Suprapubic skin (tissue), 4 donors: ENCODE measurements around the gene PTCHD4. TPM values are rescaled to one million over a fixed set of nuclear protein-coding genes. Genes with fewer than 3 reads are reported as not detected.
A peak's percentile ranks its signal among the peaks of the same experiment; 100 is the strongest.

ENCODE experiments used
- DNase-seq, 2 donors: peaks; one replicate each; pipeline ENCODE4 v3.0.0-alpha.2; 2019; ENCODE audit warnings: low spot score in 2 of 2
- H3K27ac ChIP-seq: fragments of 200-600 bp; sonication (generic); one replicate; pipeline ENCODE4 v1.5.1; 2019
- H3K27me3 ChIP-seq: fragments of 200-600 bp; sonication (generic); one replicate; pipeline ENCODE4 v1.5.1; 2019
- H3K36me3 ChIP-seq: fragments of 200-600 bp; sonication (generic); one replicate; pipeline ENCODE4 v1.5.1; 2019
- H3K4me1 ChIP-seq: fragments of 200-600 bp; sonication (generic); one replicate; pipeline ENCODE4 v1.5.1; 2019
- H3K4me3 ChIP-seq: fragments of 200-600 bp; sonication (generic); one replicate; pipeline ENCODE4 v1.5.1; 2019; ENCODE audit warnings: mild to moderate bottlenecking
- H3K9me3 ChIP-seq: fragments of 200-600 bp; sonication (generic); one replicate; pipeline ENCODE4 v1.5.1; 2019
- EP300 ChIP-seq: sonication (generic); formaldehyde crosslinking; IDR thresholded peaks from one replicate; pipeline ENCODE4 v1.6.1; 2017; ENCODE audit warnings: antibody characterized with exemption
- POLR2A ChIP-seq, 2 donors: fragments of 450-650 bp; IDR thresholded peaks; one replicate each; pipeline ENCODE4 v1.6.1; 2017; ENCODE audit warnings: antibody characterized with exemption in 2 of 2, mild to moderate bottlenecking in 2 of 2, moderate library complexity in 2 of 2
- POLR2AphosphoS5 ChIP-seq, 3 donors: sonication (generic); formaldehyde crosslinking; IDR thresholded peaks; one replicate each; pipeline ENCODE4 v1.6.1; 2017; ENCODE audit warnings: antibody characterized with exemption in 3 of 3
- WGBS: methylation state at CpG from one replicate; pipeline ENCODE4 v1.1.5; 2018; 5-methylcytosine and 5-hydroxymethylcytosine counted together
- total RNA-seq, 4 donors: library from RNA; depleted of rRNA; stranded (reverse); fragments of >200 nt; gene quantifications; one replicate each; pipeline ENCODE4 v1.1.0, GENCODE V29; 2016
- TF ChIP-seq, protein P1 (sequence below), 2 donors: fragments of 200-600 bp in 1 of 2; fragments of 450-650 bp in 1 of 2; sonication (generic) in 1 of 2; IDR thresholded peaks; one replicate each; pipeline ENCODE4 v1.5.1; 2016 to 2019; ENCODE audit warnings: antibody characterized with exemption in 2 of 2, mild to moderate bottlenecking in 1 of 2, moderate library complexity in 1 of 2

PTCHD4 gene
- total RNA-seq, 4 donors from 2014 or later, result 0.47 to 0.64 TPM; not detected in 2

DNA sequence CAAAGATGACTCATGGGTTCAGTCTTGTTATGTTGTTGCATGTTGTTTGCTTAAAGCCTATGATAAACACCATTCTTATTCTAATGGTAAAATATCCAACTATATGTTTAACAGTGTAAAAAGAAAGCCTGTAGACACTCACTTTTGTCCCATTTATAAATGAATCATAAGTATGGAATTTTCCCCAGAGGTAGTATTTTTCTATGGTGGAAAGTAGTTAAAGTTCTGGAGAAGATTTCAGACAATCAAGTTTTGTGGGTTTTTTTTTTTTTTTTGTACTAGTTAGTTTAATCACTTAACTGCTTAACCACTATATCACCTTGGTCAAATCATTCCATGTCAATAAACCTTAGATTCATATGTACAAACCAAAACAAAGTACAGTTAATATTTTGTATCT, 35.8 kb downstream of the PTCHD4 start:
- peaks cover 4% of the 10 kb centered on the region for H3K27me3 ChIP-seq
- DNase-seq, result no peak
- H3K36me3 ChIP-seq, result no peaks in the 10 kb centered on the region
- TF ChIP-seq POLR2AphosphoS5 (IDR thresholded peaks at IDR 0.05) (no peak), POLR2A (IDR thresholded peaks at IDR 0.05) (no peak), EP300 (no peak)
- TF ChIP-seq, protein P1, sequence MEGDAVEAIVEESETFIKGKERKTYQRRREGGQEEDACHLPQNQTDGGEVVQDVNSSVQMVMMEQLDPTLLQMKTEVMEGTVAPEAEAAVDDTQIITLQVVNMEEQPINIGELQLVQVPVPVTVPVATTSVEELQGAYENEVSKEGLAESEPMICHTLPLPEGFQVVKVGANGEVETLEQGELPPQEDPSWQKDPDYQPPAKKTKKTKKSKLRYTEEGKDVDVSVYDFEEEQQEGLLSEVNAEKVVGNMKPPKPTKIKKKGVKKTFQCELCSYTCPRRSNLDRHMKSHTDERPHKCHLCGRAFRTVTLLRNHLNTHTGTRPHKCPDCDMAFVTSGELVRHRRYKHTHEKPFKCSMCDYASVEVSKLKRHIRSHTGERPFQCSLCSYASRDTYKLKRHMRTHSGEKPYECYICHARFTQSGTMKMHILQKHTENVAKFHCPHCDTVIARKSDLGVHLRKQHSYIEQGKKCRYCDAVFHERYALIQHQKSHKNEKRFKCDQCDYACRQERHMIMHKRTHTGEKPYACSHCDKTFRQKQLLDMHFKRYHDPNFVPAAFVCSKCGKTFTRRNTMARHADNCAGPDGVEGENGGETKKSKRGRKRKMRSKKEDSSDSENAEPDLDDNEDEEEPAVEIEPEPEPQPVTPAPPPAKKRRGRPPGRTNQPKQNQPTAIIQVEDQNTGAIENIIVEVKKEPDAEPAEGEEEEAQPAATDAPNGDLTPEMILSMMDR (IDR thresholded peaks at IDR 0.05), result no peak
- no peaks in the 10 kb centered on the region for H3K9me3 ChIP-seq
- H3K4me3 ChIP-seq, result no peak overlapping the region
- H3K27ac ChIP-seq, result no peak overlapping the region
- no peaks in the 10 kb centered on the region for H3K4me1 ChIP-seq

DNA sequence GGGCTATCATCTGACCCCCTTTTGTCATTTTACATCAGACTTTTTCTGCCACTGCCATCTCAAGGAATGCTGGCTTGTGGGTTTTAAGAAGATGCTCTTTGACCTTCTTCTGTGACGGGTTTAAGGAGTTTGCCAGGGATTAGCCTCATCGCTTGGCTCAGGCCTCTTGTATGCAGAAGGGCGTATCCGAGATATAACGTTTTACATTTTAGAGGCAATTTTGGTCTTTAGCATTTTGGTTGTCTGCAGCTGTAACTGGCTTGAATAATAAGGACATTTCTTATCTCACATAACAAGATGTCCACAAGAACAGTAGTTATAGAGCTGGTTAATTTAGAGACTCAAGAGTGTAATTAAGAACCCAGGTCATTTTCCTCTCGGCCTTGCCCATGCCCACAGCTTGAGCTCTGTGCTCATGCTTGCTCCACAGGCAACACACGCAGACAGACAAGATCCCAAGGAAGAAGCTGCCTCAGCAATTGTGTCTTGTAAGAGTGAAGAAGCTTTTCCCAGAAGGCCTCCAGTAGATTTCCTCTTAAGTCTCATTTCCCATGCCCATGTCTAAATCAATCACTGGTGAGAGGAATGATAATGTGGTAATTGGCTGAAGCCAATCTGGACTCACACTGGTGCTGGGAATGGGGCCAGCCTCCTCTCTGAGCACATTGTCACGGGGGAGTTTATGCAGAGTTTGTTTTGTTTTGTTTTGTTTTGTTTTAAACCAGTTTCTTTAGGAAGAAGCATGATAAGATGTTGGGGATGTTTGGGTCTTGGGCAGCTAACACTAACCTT, 36.8 kb downstream of the PTCHD4 start:
- TF ChIP-seq POLR2A (IDR thresholded peaks at IDR 0.05) (no peak), EP300 (no peak), POLR2AphosphoS5 (IDR thresholded peaks at IDR 0.05) (no peak)
- TF ChIP-seq, protein P1 (IDR thresholded peaks at IDR 0.05), result no peak
- Histone ChIP-seq H3K27me3 (peaks cover 9% of the 10 kb centered on the region), H3K9me3 (no peaks in the 10 kb centered on the region), H3K4me1 (peaks cover 4% of the 10 kb centered on the region), H3K36me3 (no peaks in the 10 kb centered on the region), H3K4me3 (no peak overlapping the region), H3K27ac (no peak overlapping the region)
- DNase-seq, result no peak
- WGBS, result 82% methylated on average over 8 of the region's 8 CpGs

DNA sequence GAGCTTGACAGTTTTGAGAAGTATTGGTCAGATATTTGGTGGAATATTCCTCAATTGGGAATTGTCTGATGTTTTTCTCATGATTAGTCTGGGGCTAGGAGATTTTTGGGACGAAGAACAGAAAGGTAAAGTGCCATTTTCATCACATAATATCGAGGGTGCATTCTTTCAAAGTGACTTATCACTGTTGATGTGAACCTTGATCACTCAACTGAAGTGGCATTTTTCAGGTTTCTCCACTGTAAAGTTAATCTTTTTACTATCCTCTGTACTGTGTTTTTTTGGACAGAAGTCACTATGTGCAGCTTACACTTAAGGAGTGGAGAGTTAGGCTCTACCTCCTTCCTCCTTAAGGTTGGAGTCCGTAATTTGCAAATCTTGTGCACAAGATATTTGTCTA, 39.2 kb downstream of the PTCHD4 start:
- no peak overlapping the region for H3K4me3 ChIP-seq
- peaks cover 16% of the 10 kb centered on the region for H3K4me1 ChIP-seq
- H3K9me3 ChIP-seq, result no peaks in the 10 kb centered on the region
- no peak for DNase-seq
- 78% methylated on average over 3 of the region's 3 CpGs for WGBS
- no peak overlapping the region for H3K27ac ChIP-seq
- no peaks in the 10 kb centered on the region for H3K36me3 ChIP-seq
- TF ChIP-seq POLR2A (IDR thresholded peaks at IDR 0.05) (no peak), POLR2AphosphoS5 (IDR thresholded peaks at IDR 0.05) (no peak), EP300 (no peak)
- TF ChIP-seq, protein P1 (IDR thresholded peaks at IDR 0.05), result no peak
- H3K27me3 ChIP-seq, result peaks cover 25% of the 10 kb centered on the region

DNA sequence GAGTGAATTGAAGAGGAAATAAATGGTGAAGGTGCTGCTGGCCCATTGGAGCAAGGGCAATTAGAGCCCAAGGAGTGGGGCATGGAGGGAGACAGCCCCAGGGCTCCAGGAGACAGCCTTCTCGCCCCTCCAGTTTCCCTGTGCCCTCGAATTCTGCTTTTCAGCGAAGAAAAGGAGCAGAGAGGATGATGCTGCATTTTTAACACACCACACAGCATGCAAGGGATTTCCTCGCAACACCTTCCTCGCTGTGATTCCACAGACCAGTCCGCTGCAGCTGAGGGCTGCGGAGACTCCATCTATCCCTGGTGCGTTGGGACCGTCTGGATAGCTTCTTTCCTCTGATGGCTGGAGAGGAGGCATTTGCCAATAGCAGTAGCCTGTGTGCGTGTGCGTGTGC, 41.7 kb downstream of the PTCHD4 start:
- WGBS, result 19% methylated on average over 11 of the region's 11 CpGs
- H3K9me3 ChIP-seq, result no peaks in the 10 kb centered on the region
- TF ChIP-seq, protein P1 (IDR thresholded peaks at IDR 0.05), result no peak
- TF ChIP-seq POLR2AphosphoS5 (IDR thresholded peaks at IDR 0.05), result no peak
- TF ChIP-seq POLR2A (IDR thresholded peaks at IDR 0.05), result no peak
- TF ChIP-seq EP300, result no peak
- H3K4me1 ChIP-seq, result peaks cover 16% of the 10 kb centered on the region
- H3K36me3 ChIP-seq, result no peaks in the 10 kb centered on the region
- H3K4me3 ChIP-seq, result peak overlapping the region; percentile 42
- H3K27ac ChIP-seq, result no peak overlapping the region
- H3K27me3 ChIP-seq, result peaks cover 25% of the 10 kb centered on the region
- DNase-seq, result no peak

DNA sequence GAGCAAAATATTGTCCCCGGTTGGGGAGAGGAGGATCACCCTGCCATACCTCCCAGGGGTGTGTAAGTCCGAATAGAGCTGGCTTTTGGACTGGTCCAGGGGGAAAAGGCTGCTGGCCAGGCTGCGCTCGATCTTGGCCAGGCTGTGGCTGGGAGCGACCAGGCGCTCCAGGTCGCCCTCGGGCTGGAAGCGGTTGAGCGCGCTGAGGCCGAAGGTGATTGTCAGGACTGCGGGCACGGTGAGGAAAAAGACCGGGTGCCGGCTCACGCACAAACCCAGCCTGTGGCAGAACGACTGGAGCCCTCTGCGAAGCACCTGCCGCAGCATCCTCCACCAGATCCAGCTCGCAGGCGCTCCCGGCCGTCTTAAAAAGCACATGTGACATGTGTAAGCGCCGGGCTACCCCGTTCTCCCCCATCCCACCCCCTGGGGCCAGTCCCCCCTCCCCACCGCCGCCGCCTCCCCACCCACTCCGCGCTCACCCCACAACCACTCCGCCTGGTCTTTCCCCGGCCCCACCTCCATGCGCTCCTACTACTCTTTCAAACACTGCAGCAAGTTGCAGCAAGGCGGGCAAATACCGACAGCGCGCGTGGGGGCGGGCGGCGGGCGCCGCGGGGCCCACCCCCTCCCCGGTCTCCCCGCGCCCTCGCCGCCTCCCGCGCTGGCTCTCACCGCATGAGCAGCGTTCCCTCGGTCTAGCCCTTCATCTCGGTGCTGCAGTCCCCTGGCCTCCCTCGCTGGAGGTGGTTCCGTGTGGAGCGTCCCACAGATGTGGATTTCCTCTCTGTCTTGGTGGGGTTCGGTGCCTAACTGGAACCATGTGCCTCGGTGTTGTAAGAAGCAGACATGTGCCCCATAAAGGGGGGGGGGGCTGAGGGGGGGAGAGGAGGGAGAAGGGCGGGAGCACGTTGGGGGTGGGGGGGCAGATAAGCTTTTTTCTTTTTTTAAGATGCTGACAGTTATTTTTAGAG, 42.4 kb downstream of the PTCHD4 start:
- Histone ChIP-seq H3K9me3 (no peaks in the 10 kb centered on the region), H3K27ac (no peak overlapping the region), H3K36me3 (no peaks in the 10 kb centered on the region), H3K4me1 (peaks cover 16% of the 10 kb centered on the region), H3K4me3 (peak overlapping the region; percentile 42), H3K27me3 (peaks cover 25% of the 10 kb centered on the region)
- no peak for DNase-seq
- no peak for TF ChIP-seq POLR2A (IDR thresholded peaks at IDR 0.05)
- TF ChIP-seq, protein P1 (IDR thresholded peaks at IDR 0.05), result no peak
- TF ChIP-seq POLR2AphosphoS5 (IDR thresholded peaks at IDR 0.05), result no peak
- no peak for TF ChIP-seq EP300
- WGBS, result 7% methylated on average over 52 of the region's 64 CpGs
